Coronary artery (tissue), 2 donors: ENCODE data around the gene MARF1.
"Not testable (repeated sequence)": the region's sequence is repeated elsewhere in the genome, so short reads cannot be mapped to it uniquely, and the experiment has no call there.

Experiments used
- DNase-seq: peaks from one replicate; pipeline ENCODE4 v3.0.0-alpha.2; 2017; ENCODE audit warnings: low spot score
- H3K27ac ChIP-seq, 2 donors: fragments of 200-600 bp; sonication (generic); one replicate each; pipeline ENCODE4 v1.5.1; 2016 to 2019
- H3K4me3 ChIP-seq: fragments of 200-600 bp; sonication (generic); 2 replicates; pipeline ENCODE4 v1.5.1; 2016; ENCODE audit warnings: mild to moderate bottlenecking, moderate library complexity
- CTCF ChIP-seq: fragments of 200-600 bp; sonication (generic); IDR thresholded peaks from one replicate; pipeline ENCODE4 v1.5.1; 2019; ENCODE audit warnings: antibody characterized with exemption

The MARF1 gene

GRCh38 chr16:15559176-15559575 is 83.8 kb downstream of the MARF1 start:
- Histone ChIP-seq H3K4me3 (no peak overlapping the region), H3K27ac (no peak overlapping the region)
- DNase-seq = no peak
- TF ChIP-seq CTCF = no peak

GRCh38 chr16:15557258-15557657 is 85.7 kb downstream of the MARF1 start:
- TF ChIP-seq CTCF = no peak
- H3K27ac ChIP-seq = no peak overlapping the region
- H3K4me3 ChIP-seq = no peak overlapping the region
- DNase-seq = no peak

GRCh38 chr16:15556130-15556529 is 86.8 kb downstream of the MARF1 start:
- Histone ChIP-seq H3K4me3 (no peak overlapping the region), H3K27ac (no peak overlapping the region)
- no peak for DNase-seq
- no peak for TF ChIP-seq CTCF

- TF ChIP-seq CTCF = no peak
- H3K4me3 ChIP-seq = no peak overlapping the region
- DNase-seq = no peak
- no peak overlapping the region for H3K27ac ChIP-seq
Measured at GRCh38 chr16:15553313-15554088, 89.5 kb downstream of the MARF1 start.

GRCh38 chr16:15552507-15552906 is 90.4 kb downstream of the MARF1 start:
- no peak for TF ChIP-seq CTCF
- Histone ChIP-seq H3K27ac (no peak overlapping the region), H3K4me3 (no peak overlapping the region)
- no peak for DNase-seq

- H3K27ac ChIP-seq = no peak overlapping the region
- TF ChIP-seq CTCF = no peak
- no peak for DNase-seq
- H3K4me3 ChIP-seq = no peak overlapping the region
Measured at GRCh38 chr16:15548482-15548891, 94.5 kb downstream of the MARF1 start.

- TF ChIP-seq CTCF = no peak
- no peak for DNase-seq
- no peak overlapping the region for H3K27ac ChIP-seq
- H3K4me3 ChIP-seq = no peak overlapping the region
Measured at GRCh38 chr16:15547768-15548096, 95.2 kb downstream of the MARF1 start.

- H3K4me3 ChIP-seq, DNase-seq, H3K27ac ChIP-seq: not testable (repeated sequence)
Measured at GRCh38 chr16:15547072-15547767, 95.7 kb downstream of the MARF1 start.
